Sigmoid colon (tissue), 3 donors: ENCODE measurements around the gene NUDT4.

Experiments used
- CTCF ChIP-seq, 4 experiments: fragments of 450-650 bp in 3 of 4; fragments of 200-600 bp in 1 of 4; IDR thresholded peaks; one replicate each; pipeline ENCODE4 v1.5.1; 2016 to 2019; ENCODE audit warnings: antibody characterized with exemption in 4 of 4, mild to moderate bottlenecking in 3 of 4, moderate library complexity in 2 of 4
- POLR2A ChIP-seq, 2 donors: fragments of 450-650 bp; IDR thresholded peaks; one replicate each; pipeline ENCODE4 v1.6.1; 2016; ENCODE audit warnings: antibody characterized with exemption in 2 of 2, mild to moderate bottlenecking in 2 of 2, moderate library complexity in 2 of 2

- TF ChIP-seq CTCF (IDR thresholded peaks at IDR 0.05) (no peak), POLR2A (IDR thresholded peaks at IDR 0.05) (no peak)
Observed at GRCh38 chr12:93387780-93388179, 10.1 kb downstream of the NUDT4 start.
